ENCODE measurements around the gene PPIL4.

- TF ChIP-seq POLR2AphosphoS5 (IDR thresholded peaks at IDR 0.05) (no peak), CTCF (IDR thresholded peaks at IDR 0.05) (no peak), POLR2A (IDR thresholded peaks at IDR 0.05) (no peak), EP300 (IDR thresholded peaks at IDR 0.05; ENCODE audit: low read depth) (no peak)
These were observed 47.6 kb upstream of the PPIL4 start for GRCh38 chr6:149593408-149593807.

All from transverse colon (tissue), 4 donors.